Measurements from ENCODE around the gene PHF12. TPM values are rescaled to one million over a fixed set of nuclear protein-coding genes. Genes with fewer than 3 reads are reported as not detected.

PHF12 gene
- total and polyA plus RNA-seq, 2 donors (not counting 1 experiment from before 2014, with no cell fraction given): 10.1 to 14.2 TPM

- no peak overlapping the region for H3K9ac ChIP-seq (ENCODE audit: insufficient read depth, low read length)
- H3K9me3 ChIP-seq (ENCODE audit: control insufficient read depth, insufficient read depth, low read depth, low read length): no peaks in the 10 kb centered on the region
- H3K36me3 ChIP-seq (ENCODE audit: control insufficient read depth, insufficient read depth, low read length): no peaks in the 10 kb centered on the region
- no peak overlapping the region for H3K4me3 ChIP-seq (replicated peaks in 1 of 4; ENCODE audit: control extremely low read depth in 1 of 4, insufficient read depth in 1 of 4, low read depth in 3 of 4, low read length in 4 of 4)
- H3K4me2 ChIP-seq (ENCODE audit: extremely low read depth, insufficient read depth, low read length): no peak overlapping the region
- H4K20me1 ChIP-seq (ENCODE audit: control insufficient read depth, extremely low read depth, insufficient read depth, low read length): no peaks in the 10 kb centered on the region
- H3K4me1 ChIP-seq (ENCODE audit: control insufficient read depth, extremely low read depth, insufficient read depth, low read length): peaks cover 4% of the 10 kb centered on the region
- no peak overlapping the region for H3K27ac ChIP-seq (ENCODE audit: insufficient read depth, low read length)
- no peak overlapping the region for H2AFZ ChIP-seq (ENCODE audit: low read length)
- no peaks in the 10 kb centered on the region for H3K27me3 ChIP-seq (ENCODE audit: control insufficient read depth, insufficient read depth, low read length)
- DNase-seq (ENCODE audit: low read depth in 2 of 2): no peak
- TF ChIP-seq EZH2 (IDR thresholded peaks at IDR 0.05; ENCODE audit: low read length, missing control alignments): no peak
- TF ChIP-seq, protein P1, sequence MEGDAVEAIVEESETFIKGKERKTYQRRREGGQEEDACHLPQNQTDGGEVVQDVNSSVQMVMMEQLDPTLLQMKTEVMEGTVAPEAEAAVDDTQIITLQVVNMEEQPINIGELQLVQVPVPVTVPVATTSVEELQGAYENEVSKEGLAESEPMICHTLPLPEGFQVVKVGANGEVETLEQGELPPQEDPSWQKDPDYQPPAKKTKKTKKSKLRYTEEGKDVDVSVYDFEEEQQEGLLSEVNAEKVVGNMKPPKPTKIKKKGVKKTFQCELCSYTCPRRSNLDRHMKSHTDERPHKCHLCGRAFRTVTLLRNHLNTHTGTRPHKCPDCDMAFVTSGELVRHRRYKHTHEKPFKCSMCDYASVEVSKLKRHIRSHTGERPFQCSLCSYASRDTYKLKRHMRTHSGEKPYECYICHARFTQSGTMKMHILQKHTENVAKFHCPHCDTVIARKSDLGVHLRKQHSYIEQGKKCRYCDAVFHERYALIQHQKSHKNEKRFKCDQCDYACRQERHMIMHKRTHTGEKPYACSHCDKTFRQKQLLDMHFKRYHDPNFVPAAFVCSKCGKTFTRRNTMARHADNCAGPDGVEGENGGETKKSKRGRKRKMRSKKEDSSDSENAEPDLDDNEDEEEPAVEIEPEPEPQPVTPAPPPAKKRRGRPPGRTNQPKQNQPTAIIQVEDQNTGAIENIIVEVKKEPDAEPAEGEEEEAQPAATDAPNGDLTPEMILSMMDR (conservative IDR thresholded peaks at IDR 0.05 in 1 of 2, IDR thresholded peaks at IDR 0.05 in 1 of 2; ENCODE audit: low read depth in 1 of 2, low read length in 2 of 2): no peak
- H3K79me2 ChIP-seq (ENCODE audit: control insufficient read depth, insufficient read depth, low read length): no peaks in the 10 kb centered on the region
Measured at GRCh38 chr17:28957277-28957991, 6.1 kb upstream of the PHF12 start.

DNA sequence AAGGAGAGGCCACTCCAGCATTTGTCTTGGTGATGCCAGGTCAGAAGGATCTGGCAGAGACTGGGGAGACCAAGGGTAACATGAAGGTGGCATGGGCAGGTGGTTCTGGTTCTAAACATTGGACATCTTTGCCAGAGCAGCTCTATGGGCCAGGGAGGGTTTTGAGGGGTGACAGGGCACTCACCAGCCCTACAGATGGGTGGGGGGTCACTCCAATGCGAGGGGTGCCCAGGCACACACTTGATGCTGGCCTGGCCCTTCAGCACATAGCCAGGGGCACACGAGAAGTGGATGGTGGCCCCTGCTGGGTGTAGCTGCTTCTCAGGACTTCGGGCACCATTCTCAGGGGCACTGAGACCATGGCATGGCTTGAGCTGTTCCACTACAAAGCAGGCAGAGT is 5.5 kb upstream of the PHF12 start:
- Histone ChIP-seq H2AFZ (ENCODE audit: low read length) (no peak overlapping the region), H3K4me1 (ENCODE audit: control insufficient read depth, extremely low read depth, insufficient read depth, low read length) (peaks cover 4% of the 10 kb centered on the region), H3K4me2 (ENCODE audit: extremely low read depth, insufficient read depth, low read length) (no peak overlapping the region), H3K27ac (ENCODE audit: insufficient read depth, low read length) (no peak overlapping the region), H3K4me3 (replicated peaks in 1 of 4; ENCODE audit: control extremely low read depth in 1 of 4, insufficient read depth in 1 of 4, low read depth in 3 of 4, low read length in 4 of 4) (no peak overlapping the region), H3K9ac (ENCODE audit: insufficient read depth, low read length) (no peak overlapping the region), H3K9me3 (ENCODE audit: control insufficient read depth, insufficient read depth, low read depth, low read length) (no peaks in the 10 kb centered on the region), H4K20me1 (ENCODE audit: control insufficient read depth, extremely low read depth, insufficient read depth, low read length) (no peaks in the 10 kb centered on the region), H3K79me2 (ENCODE audit: control insufficient read depth, insufficient read depth, low read length) (no peaks in the 10 kb centered on the region), H3K27me3 (ENCODE audit: control insufficient read depth, insufficient read depth, low read length) (no peaks in the 10 kb centered on the region), H3K36me3 (ENCODE audit: control insufficient read depth, insufficient read depth, low read length) (no peaks in the 10 kb centered on the region)
- DNase-seq (ENCODE audit: low read depth in 2 of 2): no peak
- TF ChIP-seq EZH2 (IDR thresholded peaks at IDR 0.05; ENCODE audit: low read length, missing control alignments): no peak
- TF ChIP-seq, protein P1 (conservative IDR thresholded peaks at IDR 0.05 in 1 of 2, IDR thresholded peaks at IDR 0.05 in 1 of 2; ENCODE audit: low read depth in 1 of 2, low read length in 2 of 2): no peak

DNA sequence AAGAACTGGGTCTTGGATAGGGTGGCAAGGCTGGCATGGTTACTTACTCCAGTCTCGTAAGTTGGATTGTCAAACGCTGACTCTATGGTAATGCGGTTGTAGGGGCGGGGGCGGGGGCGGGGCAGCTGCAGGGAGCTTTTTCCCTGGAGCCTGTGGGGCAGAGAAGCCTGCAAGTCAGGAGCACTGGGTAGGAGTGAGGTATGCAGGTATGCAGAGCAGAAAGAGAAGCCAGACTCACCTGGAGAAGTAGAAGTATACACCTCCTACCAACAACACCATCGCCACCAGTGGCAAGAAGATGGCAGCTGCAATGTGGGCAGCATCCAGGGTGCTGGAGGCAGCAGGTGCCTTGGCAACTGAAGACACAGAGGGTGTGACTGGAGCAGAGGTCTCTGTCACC is 4.8 kb upstream of the PHF12 start:
- no peak overlapping the region for H3K4me2 ChIP-seq (ENCODE audit: extremely low read depth, insufficient read depth, low read length)
- no peak overlapping the region for H3K9ac ChIP-seq (ENCODE audit: insufficient read depth, low read length)
- H3K79me2 ChIP-seq (ENCODE audit: control insufficient read depth, insufficient read depth, low read length): peaks cover under 1% of the 10 kb centered on the region
- H2AFZ ChIP-seq (ENCODE audit: low read length): no peak overlapping the region
- no peaks in the 10 kb centered on the region for H3K27me3 ChIP-seq (ENCODE audit: control insufficient read depth, insufficient read depth, low read length)
- H3K4me1 ChIP-seq (ENCODE audit: control insufficient read depth, extremely low read depth, insufficient read depth, low read length): peaks cover 4% of the 10 kb centered on the region
- no peaks in the 10 kb centered on the region for H3K36me3 ChIP-seq (ENCODE audit: control insufficient read depth, insufficient read depth, low read length)
- TF ChIP-seq EZH2 (IDR thresholded peaks at IDR 0.05; ENCODE audit: low read length, missing control alignments): no peak
- TF ChIP-seq, protein P1 (conservative IDR thresholded peaks at IDR 0.05 in 1 of 2, IDR thresholded peaks at IDR 0.05 in 1 of 2; ENCODE audit: low read depth in 1 of 2, low read length in 2 of 2): no peak
- DNase-seq (ENCODE audit: low read depth in 2 of 2): no peak
- no peak overlapping the region for H3K4me3 ChIP-seq (replicated peaks in 1 of 4; ENCODE audit: control extremely low read depth in 1 of 4, insufficient read depth in 1 of 4, low read depth in 3 of 4, low read length in 4 of 4)
- H4K20me1 ChIP-seq (ENCODE audit: control insufficient read depth, extremely low read depth, insufficient read depth, low read length): no peaks in the 10 kb centered on the region
- H3K9me3 ChIP-seq (ENCODE audit: control insufficient read depth, insufficient read depth, low read depth, low read length): no peaks in the 10 kb centered on the region
- H3K27ac ChIP-seq (ENCODE audit: insufficient read depth, low read length): no peak overlapping the region
